Effector CD8-positive, alpha-beta T cell (primary cell): Measurements from ENCODE around the gene ATIC.

Experiments
- DNase-seq: peaks from one replicate; lab custom pipeline; 2025; lab: John Stamatoyannopoulos, UW

The ATIC gene

GRCh38 chr2:215399067-215399716 is 87.3 kb downstream of the ATIC start:
- no peak for DNase-seq
